GM10266 (cell line): ENCODE results near the gene TTC1.

ENCODE experiments used
- DNase-seq: peaks from one replicate; pipeline ENCODE4 v3.0.0; 2012; ENCODE audit errors: extremely low spot score
- TF ChIP-seq, protein P1 (sequence below): IDR thresholded peaks from 2 replicates; pipeline ENCODE4 v1.5.1; 2012; ENCODE audit warnings: mild to moderate bottlenecking, low read depth; ENCODE audit not compliant: control insufficient read depth, insufficient read depth; ENCODE audit errors: missing control alignments

The TTC1 gene

DNA sequence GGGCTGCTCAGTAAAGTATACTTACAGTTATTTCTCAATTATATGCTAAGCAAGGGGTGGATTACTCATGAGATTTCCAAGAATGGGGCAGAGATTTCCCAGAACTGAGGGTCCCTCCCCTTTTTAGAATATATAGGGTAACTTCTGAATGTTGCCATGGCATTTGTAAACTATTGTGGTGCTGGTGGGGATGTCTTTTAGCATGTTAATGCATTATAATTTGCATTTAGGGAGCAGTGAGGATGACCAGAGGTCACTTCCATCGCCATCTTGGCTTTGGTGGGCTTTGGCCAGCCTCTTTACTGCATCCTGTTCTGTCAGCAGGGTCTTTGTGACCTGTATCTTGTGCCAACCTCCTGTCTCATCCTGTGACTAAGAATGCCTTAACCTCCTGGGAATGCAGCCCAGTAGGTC is 35.5 kb downstream of the TTC1 start:
- TF ChIP-seq, protein P1, sequence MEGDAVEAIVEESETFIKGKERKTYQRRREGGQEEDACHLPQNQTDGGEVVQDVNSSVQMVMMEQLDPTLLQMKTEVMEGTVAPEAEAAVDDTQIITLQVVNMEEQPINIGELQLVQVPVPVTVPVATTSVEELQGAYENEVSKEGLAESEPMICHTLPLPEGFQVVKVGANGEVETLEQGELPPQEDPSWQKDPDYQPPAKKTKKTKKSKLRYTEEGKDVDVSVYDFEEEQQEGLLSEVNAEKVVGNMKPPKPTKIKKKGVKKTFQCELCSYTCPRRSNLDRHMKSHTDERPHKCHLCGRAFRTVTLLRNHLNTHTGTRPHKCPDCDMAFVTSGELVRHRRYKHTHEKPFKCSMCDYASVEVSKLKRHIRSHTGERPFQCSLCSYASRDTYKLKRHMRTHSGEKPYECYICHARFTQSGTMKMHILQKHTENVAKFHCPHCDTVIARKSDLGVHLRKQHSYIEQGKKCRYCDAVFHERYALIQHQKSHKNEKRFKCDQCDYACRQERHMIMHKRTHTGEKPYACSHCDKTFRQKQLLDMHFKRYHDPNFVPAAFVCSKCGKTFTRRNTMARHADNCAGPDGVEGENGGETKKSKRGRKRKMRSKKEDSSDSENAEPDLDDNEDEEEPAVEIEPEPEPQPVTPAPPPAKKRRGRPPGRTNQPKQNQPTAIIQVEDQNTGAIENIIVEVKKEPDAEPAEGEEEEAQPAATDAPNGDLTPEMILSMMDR, result no peak
- DNase-seq, result no peak

GRCh38 chr5:160044967-160045366 is 36.0 kb downstream of the TTC1 start:
- DNase-seq, result no peak
- TF ChIP-seq, protein P1, result no peak

DNA sequence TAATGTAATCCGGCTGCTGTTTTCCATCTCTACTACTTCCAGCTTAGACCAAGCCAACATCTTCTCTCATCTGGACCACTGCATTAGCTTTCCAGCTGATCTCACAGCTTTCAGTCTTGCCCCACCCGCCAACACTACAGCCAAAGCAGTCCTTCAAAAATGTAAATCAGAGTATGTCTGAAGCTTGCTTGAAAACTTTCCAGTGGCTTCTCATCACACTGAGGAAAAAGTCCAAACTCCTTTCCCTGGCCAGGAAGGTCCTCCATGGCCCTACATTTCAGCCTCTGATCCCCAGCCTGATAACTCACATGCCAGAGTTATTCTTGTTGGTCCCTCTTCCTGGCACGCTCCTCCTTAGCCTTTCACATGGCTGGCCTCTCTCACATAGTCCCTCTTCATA is 38.5 kb downstream of the TTC1 start:
- no peak for DNase-seq
- TF ChIP-seq, protein P1, result no peak

DNA sequence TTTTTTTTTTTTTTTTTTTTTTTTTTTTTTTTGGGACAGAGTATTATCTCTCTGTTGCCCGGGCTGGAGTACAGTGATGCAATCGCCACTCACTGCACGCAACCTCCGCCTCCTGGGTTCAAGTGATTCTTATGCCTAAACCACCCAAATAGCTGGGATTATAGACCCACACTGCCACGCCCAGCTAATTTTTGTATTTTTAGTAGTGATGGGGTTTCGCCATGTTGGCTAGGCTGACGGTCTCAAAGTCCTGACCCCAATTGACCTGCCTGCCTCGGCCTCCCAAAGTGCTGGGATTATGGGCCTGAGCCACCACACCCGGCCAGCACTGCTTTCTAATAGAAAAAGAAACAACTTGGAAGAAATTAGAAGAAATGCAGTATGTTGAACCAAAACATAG is 39.2 kb downstream of the TTC1 start:
- DNase-seq, result no peak
- TF ChIP-seq, protein P1, result no peak

DNA sequence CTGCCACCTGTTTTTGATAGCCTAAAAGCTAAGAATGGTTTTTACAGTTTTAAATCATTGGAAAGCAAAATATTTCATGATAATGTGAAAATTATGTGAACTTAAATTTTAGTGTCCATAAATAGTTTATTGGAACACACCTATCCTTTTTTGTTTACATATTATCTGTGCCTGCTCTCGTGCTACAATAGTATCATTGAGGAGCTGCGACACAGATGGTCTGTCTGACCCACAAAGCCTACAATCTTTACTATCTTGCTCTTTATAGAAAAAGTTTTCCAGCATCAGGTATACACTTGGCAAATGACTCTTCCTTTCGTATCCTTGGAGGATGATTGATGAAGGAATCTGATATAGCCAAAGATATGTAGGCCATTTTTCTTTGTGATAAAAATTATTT is 40.2 kb downstream of the TTC1 start:
- TF ChIP-seq, protein P1, result no peak
- DNase-seq, result no peak

GRCh38 chr5:160054047-160054446 is 45.1 kb downstream of the TTC1 start:
- TF ChIP-seq, protein P1, result no peak
- DNase-seq, result no peak

GRCh38 chr5:160054831-160055230 is 45.9 kb downstream of the TTC1 start:
- TF ChIP-seq, protein P1, result no peak
- DNase-seq, result no peak
